HG03196 (cell line): Measurements from ENCODE around the gene ZNF532.

Experiments
- ATAC-seq: cut with Tn5 transposase; IDR thresholded peaks from one replicate; pipeline ENCODE4 v1.9.1; 2021; ENCODE audit not compliant: unreplicated experiment

The ZNF532 gene

DNA sequence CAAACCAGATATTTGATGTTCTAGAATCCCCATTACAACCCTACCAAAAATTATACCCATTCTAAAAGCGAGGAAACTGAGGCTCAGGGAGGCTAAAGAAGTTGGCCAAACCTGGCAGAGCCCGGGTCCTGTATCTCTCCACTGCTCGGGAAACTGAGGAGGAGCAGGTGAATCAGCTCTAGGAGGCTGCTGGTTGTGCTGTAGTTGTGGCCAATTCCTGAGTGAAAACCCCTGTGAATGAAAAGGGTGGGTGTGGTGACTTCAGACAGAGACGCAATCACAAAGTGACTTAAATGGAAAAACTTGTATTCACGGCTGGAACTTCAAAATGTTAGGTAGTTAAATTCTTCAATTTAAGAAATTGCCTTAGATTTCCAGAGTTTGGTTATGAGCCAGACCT, 169.3 kb downstream of the ZNF532 start:
- no peak for ATAC-seq

DNA sequence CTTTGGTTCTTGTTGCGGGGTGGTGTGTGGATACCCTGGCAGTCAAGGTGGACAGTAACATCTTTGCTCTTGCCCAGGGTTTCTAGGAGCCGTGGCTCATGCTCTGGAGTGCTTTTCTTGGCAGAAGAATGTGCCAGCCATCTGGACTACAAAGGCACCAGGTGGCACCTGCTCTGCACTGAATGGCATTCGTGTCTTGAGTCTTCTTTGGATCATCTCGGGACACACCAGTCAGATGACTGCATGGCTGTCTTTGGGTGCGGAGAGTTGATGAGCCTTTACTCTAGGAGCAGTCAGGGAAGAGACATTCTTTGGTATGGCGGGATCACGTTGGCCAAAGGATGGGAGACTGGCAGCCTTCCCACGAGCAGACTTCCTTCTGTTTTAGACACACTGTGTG, 170.9 kb downstream of the ZNF532 start:
- no peak for ATAC-seq
